ENCODE data around the gene ARMH4. TPM values are rescaled to one million over a fixed set of nuclear protein-coding genes. Genes with fewer than 3 reads are reported as not detected.

Gene ARMH4
- total and polyA plus RNA-seq, 8 donors, result 0.40 to 14.3 (median 1.9) TPM; not detected in 1

DNA sequence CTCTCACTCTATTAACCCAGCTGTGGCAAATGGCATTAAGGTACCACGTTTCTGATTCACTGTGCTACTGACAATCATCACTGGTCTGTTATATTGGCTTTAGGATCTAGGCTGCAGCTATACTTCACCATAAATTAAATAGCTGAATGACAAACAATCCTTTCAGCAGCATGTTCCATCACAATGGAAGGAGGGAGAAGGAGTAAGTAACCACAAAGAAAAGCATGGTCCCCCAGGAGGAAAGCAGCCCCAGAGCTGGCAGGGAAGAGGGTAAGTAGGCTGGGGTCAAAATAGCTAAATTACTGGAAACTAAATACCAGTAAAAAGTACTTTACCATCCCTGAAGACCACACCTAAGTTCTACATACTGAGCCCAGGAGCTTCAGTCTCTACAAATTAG lies 2.8 kb downstream of the ARMH4 start:
- H3K4me3 ChIP-seq, result no peak overlapping the region
- no peak for DNase-seq
- 45 to 65% (median 58%) methylated on average over 1 of the region's 1 CpG for WGBS, 5 donors
- TF ChIP-seq, protein P1, sequence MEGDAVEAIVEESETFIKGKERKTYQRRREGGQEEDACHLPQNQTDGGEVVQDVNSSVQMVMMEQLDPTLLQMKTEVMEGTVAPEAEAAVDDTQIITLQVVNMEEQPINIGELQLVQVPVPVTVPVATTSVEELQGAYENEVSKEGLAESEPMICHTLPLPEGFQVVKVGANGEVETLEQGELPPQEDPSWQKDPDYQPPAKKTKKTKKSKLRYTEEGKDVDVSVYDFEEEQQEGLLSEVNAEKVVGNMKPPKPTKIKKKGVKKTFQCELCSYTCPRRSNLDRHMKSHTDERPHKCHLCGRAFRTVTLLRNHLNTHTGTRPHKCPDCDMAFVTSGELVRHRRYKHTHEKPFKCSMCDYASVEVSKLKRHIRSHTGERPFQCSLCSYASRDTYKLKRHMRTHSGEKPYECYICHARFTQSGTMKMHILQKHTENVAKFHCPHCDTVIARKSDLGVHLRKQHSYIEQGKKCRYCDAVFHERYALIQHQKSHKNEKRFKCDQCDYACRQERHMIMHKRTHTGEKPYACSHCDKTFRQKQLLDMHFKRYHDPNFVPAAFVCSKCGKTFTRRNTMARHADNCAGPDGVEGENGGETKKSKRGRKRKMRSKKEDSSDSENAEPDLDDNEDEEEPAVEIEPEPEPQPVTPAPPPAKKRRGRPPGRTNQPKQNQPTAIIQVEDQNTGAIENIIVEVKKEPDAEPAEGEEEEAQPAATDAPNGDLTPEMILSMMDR (IDR thresholded peaks at IDR 0.05), result no peak
- TF ChIP-seq POLR2AphosphoS5 (IDR thresholded peaks at IDR 0.05), result no peak
- TF ChIP-seq POLR2A (IDR thresholded peaks at IDR 0.05), result no peak
- TF ChIP-seq EP300 (IDR thresholded peaks at IDR 0.05), result no peak
- H3K4me1 ChIP-seq, result peaks cover 11 to 21% (median 20%) of the 10 kb centered on the region in 4 donors
- H3K27me3 ChIP-seq, result peaks cover 0 to 20% (median 12%) of the 10 kb centered on the region in 3 donors
- H3K36me3 ChIP-seq, result no peaks in the 10 kb centered on the region
- intact Hi-C loops (cut with DNase I; ENCODE audit: low total_unique reads), result no loop called here
- H3K27ac ChIP-seq, result no peak overlapping the region
- H3K9me3 ChIP-seq, result no peaks in the 10 kb centered on the region

- intact Hi-C loops (cut with DNase I; ENCODE audit: low total_unique reads), result no loop called here
- 7 to 37% (median 24%) methylated on average over 1 of the region's 1 CpG for WGBS, 5 donors
- H3K27me3 ChIP-seq, result peaks cover 0 to 14% (median 5%) of the 10 kb centered on the region in 3 donors
- H3K36me3 ChIP-seq, result no peaks in the 10 kb centered on the region
- H3K4me1 ChIP-seq, result peaks cover 6 to 9% (median 7%) of the 10 kb centered on the region in 4 donors
- no peak overlapping the region for H3K4me3 ChIP-seq
- no peak for DNase-seq
- H3K27ac ChIP-seq, result no peak overlapping the region
- TF ChIP-seq POLR2A (IDR thresholded peaks at IDR 0.05), result no peak
- no peak for TF ChIP-seq EP300 (IDR thresholded peaks at IDR 0.05)
- TF ChIP-seq, protein P1 (IDR thresholded peaks at IDR 0.05), result no peak
- no peak for TF ChIP-seq POLR2AphosphoS5 (IDR thresholded peaks at IDR 0.05)
- no peaks in the 10 kb centered on the region for H3K9me3 ChIP-seq
Observed at GRCh38 chr14:58146399-58146798, 5.6 kb downstream of the ARMH4 start.

DNA sequence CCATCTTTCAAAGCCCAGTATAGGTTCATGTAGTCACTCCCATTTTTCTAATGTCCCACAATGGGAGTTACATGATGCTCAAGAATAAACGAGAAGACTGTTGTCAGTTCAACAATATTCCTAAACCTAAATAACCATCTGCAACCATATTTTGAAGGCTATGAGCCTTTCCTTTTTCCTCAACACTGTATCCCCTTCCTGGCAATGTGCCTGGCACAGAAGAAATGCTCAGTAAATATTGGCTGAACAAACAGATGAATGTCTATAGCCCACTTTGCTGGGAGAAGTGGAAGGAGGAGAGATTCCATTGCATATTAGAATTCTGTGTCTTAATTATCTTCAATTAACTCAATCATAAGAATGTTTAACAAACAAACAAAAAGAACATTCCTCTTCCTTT lies 6.1 kb downstream of the ARMH4 start:
- no peaks in the 10 kb centered on the region for H3K9me3 ChIP-seq
- H3K4me3 ChIP-seq, result no peak overlapping the region
- no peak overlapping the region for H3K27ac ChIP-seq
- H3K4me1 ChIP-seq, result peaks cover 1 to 4% (median 2%) of the 10 kb centered on the region in 4 donors
- 20 to 63% (median 57%) methylated on average over 1 of the region's 1 CpG for WGBS, 5 donors
- no peak for DNase-seq
- H3K36me3 ChIP-seq, result no peaks in the 10 kb centered on the region
- peaks cover 0 to 10% (median under 1%) of the 10 kb centered on the region in 3 donors for H3K27me3 ChIP-seq
- intact Hi-C loops (cut with DNase I; ENCODE audit: low total_unique reads), result no loop called here
- TF ChIP-seq POLR2AphosphoS5 (IDR thresholded peaks at IDR 0.05) (no peak), POLR2A (IDR thresholded peaks at IDR 0.05) (no peak), EP300 (IDR thresholded peaks at IDR 0.05) (no peak)
- TF ChIP-seq, protein P1 (IDR thresholded peaks at IDR 0.05), result no peak

GRCh38 chr14:58143106-58143505 lies 8.9 kb downstream of the ARMH4 start:
- no peak for DNase-seq
- Histone ChIP-seq H3K4me1 (no peaks in the 10 kb centered on the region), H3K27ac (no peak overlapping the region), H3K4me3 (no peak overlapping the region), H3K9me3 (no peaks in the 10 kb centered on the region), H3K27me3 (no peaks in the 10 kb centered on the region), H3K36me3 (peaks cover 0 to 4% (median 0%) of the 10 kb centered on the region in 4 donors)
- no peak for TF ChIP-seq POLR2A (IDR thresholded peaks at IDR 0.05)
- TF ChIP-seq POLR2AphosphoS5 (IDR thresholded peaks at IDR 0.05), result no peak
- TF ChIP-seq, protein P1 (IDR thresholded peaks at IDR 0.05), result no peak
- no peak for TF ChIP-seq EP300 (IDR thresholded peaks at IDR 0.05)
- intact Hi-C loops (cut with DNase I; ENCODE audit: low total_unique reads), result no loop called here
- 67 to 83% (median 79%) methylated on average over 3 of the region's 3 CpGs for WGBS, 5 donors

Measured in stomach (tissue), 9 donors.